T-cell (primary cell): ENCODE results near the gene GPATCH4. TPM values are rescaled to one million over a fixed set of nuclear protein-coding genes. Genes with fewer than 3 reads are reported as not detected.
A peak's percentile ranks its signal among the peaks of the same experiment; 100 is the strongest.
"Not testable (repeated sequence)": the region's sequence is repeated elsewhere in the genome, so short reads cannot be mapped to it uniquely, and the experiment has no call there.

ENCODE experiments used
- ATAC-seq, 4 experiments: fragments of 200-7000 bp in 3 of 4; fragments of 150-1000 bp in 1 of 4; cut with Tn5 transposase; replicated peaks in 1 of 4; 1 replicate in 3 of 4; 2 replicates in 1 of 4; pipeline ENCODE4 v1.10.0; 2021; ENCODE audit warnings: moderate library complexity in 3 of 4, mild to moderate bottlenecking in 2 of 4, moderate number of reproducible peaks in 1 of 4
- CTCF ChIA-PET, 2 donors: fragments of 300-600 bp; sonication (Branson Sonifier 250); formaldehyde crosslinking; loops; one replicate each; lab custom pipeline; 2022; ENCODE audit warnings: antibody characterized with exemption in 2 of 2; lab: Charles Lee
- POLR2A ChIA-PET, 2 donors: fragments of 300-600 bp; sonication (Branson Sonifier 250); formaldehyde crosslinking; loops; one replicate each; lab custom pipeline; 2022; ENCODE audit warnings: antibody characterized with exemption in 2 of 2; lab: Charles Lee
- DNase-seq, 35 experiments: peaks; one replicate each; pipeline versions ENCODE4 v3.0.0 to v3.0.0-alpha.2; 2013 to 2023
- H3K27ac ChIP-seq: one replicate; pipeline ENCODE4 v1.5.1; 2013; ENCODE audit warnings: low read length
- H3K27me3 ChIP-seq, 2 experiments: replicated peaks in 1 of 2; 1 replicate in 1 of 2; 2 replicates in 1 of 2; pipeline versions ENCODE4 v1.6.1 to v1.7.0; 2013; ENCODE audit warnings: low read length in 1 of 2, mixed read lengths in 1 of 2; ENCODE audit not compliant: control insufficient read depth in 2 of 2, insufficient read depth in 2 of 2; ENCODE audit errors: extremely low read depth in 1 of 2
- H3K36me3 ChIP-seq, 2 donors: 1 replicate in 1 of 2; 2 replicates in 1 of 2; pipeline versions ENCODE4 v1.6.1 to v1.7.0; 2013; ENCODE audit warnings: low read length in 1 of 2; ENCODE audit not compliant: control insufficient read depth in 2 of 2, insufficient read depth in 1 of 2; ENCODE audit errors: extremely low read depth in 1 of 2
- H3K4me1 ChIP-seq, 2 experiments: 1 replicate in 1 of 2; 2 replicates in 1 of 2; pipeline versions ENCODE4 v1.6.1 to v1.7.0; 2013; ENCODE audit warnings: low read length in 2 of 2, mixed read lengths in 1 of 2; ENCODE audit not compliant: insufficient read depth in 2 of 2, control insufficient read depth in 1 of 2; ENCODE audit errors: extremely low read depth in 1 of 2
- H3K4me3 ChIP-seq, 2 donors: 1 replicate in 1 of 2; 2 replicates in 1 of 2; pipeline versions ENCODE4 v1.5.1 to v1.7.0; 2013; ENCODE audit warnings: mild to moderate bottlenecking in 2 of 2, low read length in 1 of 2, moderate library complexity in 1 of 2; ENCODE audit not compliant: control insufficient read depth in 1 of 2; ENCODE audit errors: extremely low read depth in 1 of 2
- H3K9me3 ChIP-seq: 2 replicates; pipeline ENCODE4 v1.7.0; 2013
- H3K27ac Mint-ChIP-seq, 2 donors: one replicate each; pipeline ENCODE4 v1.8.0; 2020 to 2021; ENCODE audit warnings: mild to moderate bottlenecking in 2 of 2, mixed read lengths in 2 of 2
- H3K27me3 Mint-ChIP-seq, 2 donors: one replicate each; pipeline ENCODE4 v1.8.0; 2021 to 2022; ENCODE audit warnings: mixed read lengths in 2 of 2
- H3K36me3 Mint-ChIP-seq: one replicate; pipeline ENCODE4 v1.8.0; 2021; ENCODE audit warnings: mixed read lengths
- H3K4me1 Mint-ChIP-seq, 3 donors: one replicate each; pipeline ENCODE4 v1.8.0; 2020 to 2022; ENCODE audit warnings: mixed read lengths in 3 of 3, mild to moderate bottlenecking in 1 of 3
- H3K4me3 Mint-ChIP-seq, 3 donors: one replicate each; pipeline ENCODE4 v1.8.0; 2020 to 2022; ENCODE audit warnings: mild to moderate bottlenecking in 3 of 3, mixed read lengths in 3 of 3, moderate library complexity in 3 of 3
- H3K9me3 Mint-ChIP-seq, 3 donors: one replicate each; pipeline ENCODE4 v1.8.0; 2020 to 2022; ENCODE audit warnings: mixed read lengths in 3 of 3
- WGBS: methylation state at CpG from one replicate; pipeline ENCODE4 v1.1.5; 2013; ENCODE audit warnings: missing lambda C conversion rate; ENCODE audit not compliant: insufficient coverage; 5-methylcytosine and 5-hydroxymethylcytosine counted together
- total RNA-seq, 35 experiments: library from RNA in 6 of 35; stranded (reverse) in 6 of 35; fragments of 120-200 nt in 1 of 35; gene quantifications; one replicate each; pipeline versions ENCODE4 v1.2.1 to v1.2.4 and lab custom pipeline; 2013 to 2026

Gene GPATCH4
- total RNA-seq, 5 donors from 2014 or later (not counting 1 experiment from before 2014, with no cell fraction given) = 34.3 to 41.6 (median 40.6) TPM

- ATAC-seq = not testable (repeated sequence)
- CTCF ChIA-PET = interaction anchor here in 1 of 2 donors (1.4 kb wide), 1 partner anchor 222 kb away, joined by 4 read pairs; no protein-coding TSS in a partner anchor
Measured at GRCh38 chr1:156607344-156607743, 6.1 kb upstream of the GPATCH4 start.

GRCh38 chr1:156602557-156602993 is 1.3 kb upstream of the GPATCH4 start:
- no peak for ATAC-seq
- POLR2A ChIA-PET = no interaction called here
- Mint-ChIP-seq H3K4me1 (peaks cover 26 to 37% (median 35%) of the 10 kb centered on the region in 3 donors), H3K27ac (peak overlapping the region; percentile 52 to 55), H3K9me3 (no peaks in the 10 kb centered on the region), H3K4me3 (peak overlapping the region; percentile 28 to 99 (median 51)), H3K36me3 (peaks cover 9% of the 10 kb centered on the region), H3K27me3 (no peaks in the 10 kb centered on the region)
- WGBS = 39% methylated on average over 8 of the region's 10 CpGs
- Histone ChIP-seq H3K9me3 (no peaks in the 10 kb centered on the region), H3K36me3 (peaks cover 3 to 14% of the 10 kb centered on the region in 2 donors), H3K27me3 (no peaks in the 10 kb centered on the region), H3K4me3 (no peak overlapping the region), H3K4me1 (peaks cover 12 to 33% of the 10 kb centered on the region in 2 experiments), H3K27ac (no peak overlapping the region)
- CTCF ChIA-PET = interaction anchor here (0.6 to 1.3 kb wide), 5 partner anchors 11 to 122 kb away, joined by 3 to 4 read pairs (median 3); partner anchors contain the start of gene NAXE (in 1 of the 2)
- DNase-seq = peak in 1 of 35 experiments; percentile 45

More at GRCh38 chr1:156607344-156607743, 6.1 kb upstream of the GPATCH4 start:
- H3K9me3 Mint-ChIP-seq, DNase-seq, H3K36me3 ChIP-seq, H3K36me3 Mint-ChIP-seq, POLR2A ChIA-PET, H3K9me3 ChIP-seq, H3K4me3 Mint-ChIP-seq, H3K27ac ChIP-seq, H3K4me3 ChIP-seq, H3K27ac Mint-ChIP-seq, H3K27me3 Mint-ChIP-seq: not testable (repeated sequence)
- 89% methylated on average over 4 of the region's 4 CpGs for WGBS
- H3K27me3 ChIP-seq = peaks cover 0 to 19% of the 10 kb centered on the region in 2 experiments
- H3K4me1 ChIP-seq = peaks cover 0 to 13% of the 10 kb centered on the region in 2 experiments
- H3K4me1 Mint-ChIP-seq = peaks cover 15 to 21% (median 16%) of the 10 kb centered on the region in 3 donors

- no peak for ATAC-seq
- CTCF ChIA-PET = interaction anchor here (0.6 to 1.3 kb wide), 7 partner anchors 9 to 274 kb away, joined by 3 to 4 read pairs (median 3); partner anchors contain the start of gene NAXE (in 1 of the 2)
Measured at GRCh38 chr1:156601892-156602291, 613 bp upstream of the GPATCH4 start.

GRCh38 chr1:156600733-156601121 is 552 bp downstream of the GPATCH4 start:
- H3K27me3 ChIP-seq = no peaks in the 10 kb centered on the region
- H3K4me3 ChIP-seq = peak overlapping the region; percentile 96 to 99
- peak overlapping the region; percentile 77 for H3K27ac ChIP-seq
- ChIA-PET CTCF (interaction anchor here in 1 of 2 donors (0.6 to 1.2 kb wide), 2 partner anchors 13 to 99 kb away, joined by 3 read pairs; no protein-coding TSS in a partner anchor), POLR2A (interaction anchor here in 1 of 2 donors (0.6 kb wide), 1 partner anchor 100 kb away, joined by 5 read pairs; no protein-coding TSS in a partner anchor)
- Mint-ChIP-seq H3K9me3 (no peaks in the 10 kb centered on the region), H3K27ac (peak overlapping the region; percentile 93 to 97), H3K4me3 (peak overlapping the region; percentile 79 to 100 (median 99)), H3K4me1 (peaks cover 26 to 35% (median 35%) of the 10 kb centered on the region in 3 donors), H3K27me3 (no peaks in the 10 kb centered on the region), H3K36me3 (peaks cover 17% of the 10 kb centered on the region)
- DNase-seq (no peak), ATAC-seq (peak in 3 of 4 experiments; percentile 6 to 24 (median 9))
- no peaks in the 10 kb centered on the region for H3K9me3 ChIP-seq
- H3K36me3 ChIP-seq = peaks cover 10 to 32% of the 10 kb centered on the region in 2 donors
- WGBS = 4% methylated on average over 12 of the region's 13 CpGs
- H3K4me1 ChIP-seq = peaks cover 12 to 33% of the 10 kb centered on the region in 2 experiments

More at GRCh38 chr1:156601892-156602291, 613 bp upstream of the GPATCH4 start:
- H3K4me3 ChIP-seq = peak overlapping the region; percentile 96 to 99
- H3K27me3 ChIP-seq = no peaks in the 10 kb centered on the region
- Mint-ChIP-seq H3K4me1 (peaks cover 26 to 35% (median 35%) of the 10 kb centered on the region in 3 donors), H3K4me3 (peak overlapping the region; percentile 79 to 100 (median 99)), H3K36me3 (peaks cover 14% of the 10 kb centered on the region), H3K27me3 (no peaks in the 10 kb centered on the region), H3K9me3 (no peaks in the 10 kb centered on the region), H3K27ac (peak overlapping the region; percentile 93 to 97)
- 73% methylated on average over 9 of the region's 12 CpGs for WGBS
- POLR2A ChIA-PET = no interaction called here
- peaks cover 8 to 21% of the 10 kb centered on the region in 2 donors for H3K36me3 ChIP-seq
- H3K27ac ChIP-seq = peak overlapping the region; percentile 77
- H3K9me3 ChIP-seq = no peaks in the 10 kb centered on the region
- DNase-seq = no peak
- peaks cover 12 to 33% of the 10 kb centered on the region in 2 experiments for H3K4me1 ChIP-seq

GRCh38 chr1:156599811-156600210 is 1.5 kb downstream of the GPATCH4 start:
- ATAC-seq (peak in 1 of 4 experiments; percentile 64), DNase-seq (peak in 1 of 35 experiments; percentile 59)
- H3K4me3 Mint-ChIP-seq = peak overlapping the region in 2 of 3 donors; percentile 79 to 99
- peaks cover 25% of the 10 kb centered on the region for H3K36me3 Mint-ChIP-seq
- ChIA-PET POLR2A (no interaction called here), CTCF (interaction anchor here in 1 of 2 donors (1.6 kb wide), 1 partner anchor 9 kb away, joined by 4 read pairs; no protein-coding TSS in a partner anchor)
- 20% methylated on average over 1 of the region's 3 CpGs for whole genome bisulfite sequencing
- Histone ChIP-seq H3K27me3 (no peaks in the 10 kb centered on the region), H3K4me1 (peaks cover 12 to 33% of the 10 kb centered on the region in 2 experiments), H3K9me3 (no peaks in the 10 kb centered on the region), H3K27ac (peak overlapping the region; percentile 49), H3K36me3 (peaks cover 18 to 41% of the 10 kb centered on the region in 2 donors), H3K4me3 (no peak overlapping the region)
- H3K27me3 Mint-ChIP-seq = no peaks in the 10 kb centered on the region
- H3K4me1 Mint-ChIP-seq = peaks cover 35 to 38% (median 35%) of the 10 kb centered on the region in 3 donors
- no peaks in the 10 kb centered on the region for H3K9me3 Mint-ChIP-seq
- peak overlapping the region in 1 of 2 donors; percentile 36 for H3K27ac Mint-ChIP-seq

- ChIA-PET POLR2A (no interaction called here), CTCF (interaction anchor here (0.6 to 1.6 kb wide), 3 partner anchors 10 to 139 kb away, joined by 3 to 4 read pairs (median 4); no protein-coding TSS in a partner anchor)
- Mint-ChIP-seq H3K4me1 (peaks cover 35 to 38% (median 37%) of the 10 kb centered on the region in 3 donors), H3K4me3 (no peak overlapping the region), H3K9me3 (no peaks in the 10 kb centered on the region), H3K27ac (no peak overlapping the region), H3K27me3 (no peaks in the 10 kb centered on the region), H3K36me3 (peaks cover 25% of the 10 kb centered on the region)
- ATAC-seq = no peak
- DNase-seq = no peak
- H3K4me1 ChIP-seq = peaks cover 12 to 33% of the 10 kb centered on the region in 2 experiments
- H3K4me3 ChIP-seq = no peak overlapping the region
- no peaks in the 10 kb centered on the region for H3K9me3 ChIP-seq
- H3K27me3 ChIP-seq = no peaks in the 10 kb centered on the region
- WGBS = no CpG with 5 or more reads among the region's 4 CpGs
- H3K27ac ChIP-seq = no peak overlapping the region
- H3K36me3 ChIP-seq = peaks cover 24 to 48% of the 10 kb centered on the region in 2 donors
Measured at GRCh38 chr1:156598731-156599432, 2.4 kb downstream of the GPATCH4 start.
